H1 (cell line): ENCODE measurements around the gene PDE4D. TPM values are rescaled to one million over a fixed set of nuclear protein-coding genes. Genes with fewer than 3 reads are reported as not detected.

ENCODE experiments used
- ASH2L ChIP-seq: fragments of 200-600, 300-600 bp; sonication (generic); IDR thresholded peaks from one replicate; pipeline ENCODE4 v1.7.1; 2017; ENCODE audit warnings: low read length
- CBX8 ChIP-seq: fragments of 300-800, 300-1000 bp; sonication (generic); IDR thresholded peaks from 2 replicates; pipeline ENCODE4 v1.7.1; 2016; ENCODE audit warnings: low read depth, low read length, borderline replicate concordance
- CREB1 ChIP-seq: IDR thresholded peaks from 2 replicates; pipeline ENCODE4 v1.6.1; 2012; ENCODE audit warnings: inconsistent platforms
- RFX5 ChIP-seq: IDR thresholded peaks from 2 replicates; pipeline ENCODE4 v1.6.1; 2011; ENCODE audit warnings: low read depth, low read length, improper control_type of control experiment, borderline replicate concordance
- polyA plus RNA-seq, 7 experiments: library from polyadenylated mRNA; depleted of rRNA in 3 of 7; stranded (reverse) in 5 of 7; unstranded in 2 of 7; fragments of >200 nt in 5 of 7; fragments of 200-250 nt in 2 of 7; gene quantifications; 1 replicate in 5 of 7; 2 replicates in 1 of 7; 4 replicates in 1 of 7; pipeline versions ENCODE4 v1.2.1 to v1.2.3, GENCODE V29; 2011 to 2013; ENCODE audit warnings: missing spikeins in 2 of 7, mixed read lengths in 2 of 7
- total RNA-seq: library from RNA; stranded (reverse); fragmentation: NEBNext Ultra II Directional; extraction: Animal tissue kit (Norgen Biotek cat#: 25700); gene quantifications from 2 replicates; pipeline ENCODE4 v1.2.1, GENCODE V29; 2021
- TF ChIP-seq, protein P1 (sequence below): IDR thresholded peaks from 2 replicates; pipeline ENCODE4 v1.6.1; 2011; ENCODE audit warnings: low read length, improper control_type of control experiment
- TF ChIP-seq, protein P2 (sequence below): IDR thresholded peaks from 2 replicates; pipeline ENCODE4 v1.6.1; 2011; ENCODE audit warnings: low read depth, mild to moderate bottlenecking, low read length; ENCODE audit not compliant: insufficient read depth

Gene PDE4D
- total and polyA plus RNA-seq, 2 of the 8 experiments (the other 6 are each of a cell fraction or from before 2014, with no cell fraction given): 2.3 to 3.7 TPM

DNA sequence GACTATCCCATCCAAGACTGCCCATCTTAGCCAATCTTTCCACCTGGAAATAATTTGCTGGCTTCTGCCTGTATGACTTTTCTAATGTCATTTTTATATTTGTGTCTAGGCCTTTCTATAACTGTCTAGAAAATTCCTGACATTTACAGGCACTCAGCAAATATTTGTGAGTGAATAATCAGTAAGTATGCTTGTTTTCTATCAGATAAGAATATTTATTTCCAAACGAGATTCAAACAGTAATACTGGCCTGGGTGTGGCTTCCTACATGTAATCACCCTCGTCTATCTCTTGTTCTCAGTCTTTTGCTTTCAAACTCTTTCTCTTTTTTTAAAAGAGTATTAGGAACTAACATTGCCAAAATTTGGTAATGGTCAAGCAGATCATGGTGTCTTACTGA is 844.4 kb downstream of the PDE4D start (continued):
- TF ChIP-seq, protein P1, sequence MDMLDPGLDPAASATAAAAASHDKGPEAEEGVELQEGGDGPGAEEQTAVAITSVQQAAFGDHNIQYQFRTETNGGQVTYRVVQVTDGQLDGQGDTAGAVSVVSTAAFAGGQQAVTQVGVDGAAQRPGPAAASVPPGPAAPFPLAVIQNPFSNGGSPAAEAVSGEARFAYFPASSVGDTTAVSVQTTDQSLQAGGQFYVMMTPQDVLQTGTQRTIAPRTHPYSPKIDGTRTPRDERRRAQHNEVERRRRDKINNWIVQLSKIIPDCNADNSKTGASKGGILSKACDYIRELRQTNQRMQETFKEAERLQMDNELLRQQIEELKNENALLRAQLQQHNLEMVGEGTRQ: no peak
- TF ChIP-seq ASH2L (no peak), RFX5 (no peak), CREB1 (no peak), CBX8 (no peak)
- TF ChIP-seq, protein P2, sequence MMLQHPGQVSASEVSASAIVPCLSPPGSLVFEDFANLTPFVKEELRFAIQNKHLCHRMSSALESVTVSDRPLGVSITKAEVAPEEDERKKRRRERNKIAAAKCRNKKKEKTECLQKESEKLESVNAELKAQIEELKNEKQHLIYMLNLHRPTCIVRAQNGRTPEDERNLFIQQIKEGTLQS: no peak
